Measurements from ENCODE around the gene P2RX7. TPM values are rescaled to one million over a fixed set of nuclear protein-coding genes. Genes with fewer than 3 reads are reported as not detected.

P2RX7 gene
- total RNA-seq, 2 experiments from 2014 or later = 8.9 to 9.7 TPM

DNA sequence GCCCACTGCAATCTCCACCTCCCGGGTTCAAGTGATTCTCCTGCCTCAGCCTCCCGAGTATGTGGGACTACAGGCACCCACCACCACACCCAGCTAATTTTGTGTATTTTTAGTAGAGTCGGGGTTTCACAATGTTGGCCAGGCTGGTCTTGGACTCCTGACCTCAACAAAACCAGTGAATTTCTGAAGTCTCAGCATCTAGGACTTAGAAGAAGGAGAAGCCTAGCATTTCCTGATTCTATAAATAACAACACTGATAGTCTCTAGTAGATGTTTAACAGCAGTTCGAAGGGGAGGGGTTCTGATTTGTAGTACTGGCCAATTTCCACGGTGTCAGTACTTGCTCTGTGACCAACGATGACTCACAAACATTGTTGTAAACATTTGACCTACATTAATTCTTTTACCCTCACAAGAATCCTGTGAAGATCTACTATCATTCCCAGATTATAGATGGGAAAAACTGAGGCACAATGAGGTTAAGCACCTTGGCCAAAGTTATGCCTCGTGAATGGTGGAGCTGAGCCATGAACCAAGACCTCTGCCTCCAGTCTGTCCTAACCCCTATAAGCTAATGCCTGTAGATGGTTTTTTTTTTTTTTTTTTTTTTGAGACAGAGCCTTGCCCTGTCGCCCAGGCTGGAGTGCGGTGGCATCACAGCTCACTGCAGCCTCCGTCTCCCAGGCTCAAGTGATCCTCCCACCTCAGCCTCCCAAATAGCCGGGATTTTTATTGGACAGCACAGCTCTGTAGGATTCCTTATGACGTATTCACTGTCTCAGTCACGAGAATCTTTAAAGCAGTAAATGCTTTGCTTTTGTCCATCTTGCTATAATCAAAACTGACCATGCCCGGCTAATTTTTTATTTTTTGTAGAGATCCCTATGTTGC is 82.4 kb downstream of the P2RX7 start:
- ChIA-PET CTCF (interaction anchor here (0.6 to 3.5 kb wide), 4 partner anchors 15 to 155 kb away, joined by 3 to 19 read pairs (median 4); no protein-coding TSS in a partner anchor), POLR2A (interaction anchor here (0.5 to 0.9 kb wide), 4 partner anchors 10 to 1014 kb away, joined by 3 to 5 read pairs (median 3); no protein-coding TSS in a partner anchor)
- peak overlapping the region; percentile 4 for H3K4me3 Mint-ChIP-seq
- H3K9me3 Mint-ChIP-seq (ENCODE audit: insufficient read depth) = no peaks in the 10 kb centered on the region
- H3K27ac Mint-ChIP-seq = peak overlapping the region; percentile 67
- H3K36me3 Mint-ChIP-seq (ENCODE audit: low read depth) = peaks cover 58% of the 10 kb centered on the region
- H3K4me1 Mint-ChIP-seq (ENCODE audit: low read depth) = peaks cover 54% of the 10 kb centered on the region
- ATAC-seq (no peak), DNase-seq (no peak)
- H3K27me3 Mint-ChIP-seq (ENCODE audit: low read depth) = no peaks in the 10 kb centered on the region

DNA sequence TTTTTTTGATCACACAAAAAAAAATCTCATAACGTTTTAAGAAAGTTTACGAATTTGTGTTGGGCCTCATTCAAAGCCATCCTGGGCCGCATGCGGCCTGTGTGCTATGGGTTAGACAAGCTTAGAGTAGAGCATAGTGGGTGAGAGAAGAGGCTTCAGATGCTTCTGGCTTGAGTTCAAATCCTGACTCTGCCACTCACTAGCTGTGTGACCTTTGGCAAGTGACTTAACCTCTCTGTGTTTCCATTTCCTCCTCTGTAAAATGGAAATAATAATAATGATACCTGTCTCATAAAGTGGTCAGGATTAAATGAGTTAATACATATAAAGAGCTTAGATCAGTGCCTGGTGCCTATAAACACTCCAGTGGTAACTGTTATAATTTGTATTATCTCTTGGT is 83.4 kb downstream of the P2RX7 start:
- Mint-ChIP-seq H3K36me3 (ENCODE audit: low read depth) (peaks cover 60% of the 10 kb centered on the region), H3K4me3 (no peak overlapping the region), H3K9me3 (ENCODE audit: insufficient read depth) (no peaks in the 10 kb centered on the region), H3K27me3 (ENCODE audit: low read depth) (no peaks in the 10 kb centered on the region), H3K4me1 (ENCODE audit: low read depth) (peaks cover 55% of the 10 kb centered on the region), H3K27ac (no peak overlapping the region)
- DNase-seq (no peak), ATAC-seq (no peak)
- CTCF ChIA-PET = interaction anchor here (0.9 to 3.5 kb wide), 3 partner anchors 14 to 156 kb away, joined by 3 to 19 read pairs (median 5); no protein-coding TSS in a partner anchor
- POLR2A ChIA-PET = interaction anchor here (0.9 kb wide), 1 partner anchor 9 kb away, joined by 3 read pairs; no protein-coding TSS in a partner anchor

DNA sequence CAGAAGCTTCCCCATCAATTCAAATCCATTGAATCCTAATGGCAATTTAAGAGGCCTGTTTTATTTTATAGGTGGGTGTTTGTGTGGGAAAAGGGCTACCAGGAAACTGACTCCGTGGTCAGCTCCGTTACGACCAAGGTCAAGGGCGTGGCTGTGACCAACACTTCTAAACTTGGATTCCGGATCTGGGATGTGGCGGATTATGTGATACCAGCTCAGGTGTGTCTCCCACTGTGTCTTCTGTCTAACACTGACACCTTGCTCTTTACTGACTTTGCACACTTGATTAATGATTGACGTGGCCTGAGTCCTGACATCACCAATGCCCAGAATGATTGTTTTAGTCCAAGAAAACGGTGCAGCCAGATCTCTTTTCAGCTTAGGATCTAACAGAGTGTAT is 84.4 kb downstream of the P2RX7 start:
- DNase-seq (no peak), ATAC-seq (no peak)
- Mint-ChIP-seq H3K27ac (peak overlapping the region; percentile 5), H3K4me3 (no peak overlapping the region), H3K4me1 (ENCODE audit: low read depth) (peaks cover 51% of the 10 kb centered on the region), H3K9me3 (ENCODE audit: insufficient read depth) (no peaks in the 10 kb centered on the region), H3K36me3 (ENCODE audit: low read depth) (peaks cover 61% of the 10 kb centered on the region), H3K27me3 (ENCODE audit: low read depth) (no peaks in the 10 kb centered on the region)
- ChIA-PET CTCF (interaction anchor here (3.5 kb wide), 1 partner anchor 13 kb away, joined by 19 read pairs; no protein-coding TSS in a partner anchor), POLR2A (no interaction called here)

DNA sequence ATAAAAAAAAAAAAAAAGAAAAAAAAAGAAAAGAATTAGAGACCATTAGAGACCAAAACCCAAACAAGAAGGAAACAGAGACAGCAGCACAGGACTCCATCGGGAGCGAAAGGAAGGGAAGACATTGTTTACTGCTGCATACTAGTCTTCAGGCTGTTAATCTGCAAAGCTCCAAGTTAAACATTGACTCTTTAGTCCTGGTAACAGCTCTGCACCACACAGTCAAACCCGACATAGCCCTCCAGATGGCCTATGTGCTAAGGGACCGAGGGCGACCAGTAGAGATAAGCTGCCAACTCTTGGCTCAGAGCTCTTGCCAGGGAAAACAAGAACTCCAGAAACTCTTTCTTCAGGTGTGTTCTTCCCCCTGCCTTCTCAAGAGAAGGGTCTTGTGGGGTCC is 85.1 kb downstream of the P2RX7 start:
- Mint-ChIP-seq H3K9me3 (ENCODE audit: insufficient read depth) (no peaks in the 10 kb centered on the region), H3K4me3 (no peak overlapping the region), H3K36me3 (ENCODE audit: low read depth) (peaks cover 65% of the 10 kb centered on the region), H3K4me1 (ENCODE audit: low read depth) (peaks cover 54% of the 10 kb centered on the region), H3K27ac (no peak overlapping the region), H3K27me3 (ENCODE audit: low read depth) (no peaks in the 10 kb centered on the region)
- ChIA-PET CTCF (interaction anchor here (0.6 to 3.5 kb wide), 2 partner anchors 12 to 96 kb away, joined by 3 to 19 read pairs; no protein-coding TSS in a partner anchor), POLR2A (no interaction called here)
- ATAC-seq = no peak
- no peak for DNase-seq

DNA sequence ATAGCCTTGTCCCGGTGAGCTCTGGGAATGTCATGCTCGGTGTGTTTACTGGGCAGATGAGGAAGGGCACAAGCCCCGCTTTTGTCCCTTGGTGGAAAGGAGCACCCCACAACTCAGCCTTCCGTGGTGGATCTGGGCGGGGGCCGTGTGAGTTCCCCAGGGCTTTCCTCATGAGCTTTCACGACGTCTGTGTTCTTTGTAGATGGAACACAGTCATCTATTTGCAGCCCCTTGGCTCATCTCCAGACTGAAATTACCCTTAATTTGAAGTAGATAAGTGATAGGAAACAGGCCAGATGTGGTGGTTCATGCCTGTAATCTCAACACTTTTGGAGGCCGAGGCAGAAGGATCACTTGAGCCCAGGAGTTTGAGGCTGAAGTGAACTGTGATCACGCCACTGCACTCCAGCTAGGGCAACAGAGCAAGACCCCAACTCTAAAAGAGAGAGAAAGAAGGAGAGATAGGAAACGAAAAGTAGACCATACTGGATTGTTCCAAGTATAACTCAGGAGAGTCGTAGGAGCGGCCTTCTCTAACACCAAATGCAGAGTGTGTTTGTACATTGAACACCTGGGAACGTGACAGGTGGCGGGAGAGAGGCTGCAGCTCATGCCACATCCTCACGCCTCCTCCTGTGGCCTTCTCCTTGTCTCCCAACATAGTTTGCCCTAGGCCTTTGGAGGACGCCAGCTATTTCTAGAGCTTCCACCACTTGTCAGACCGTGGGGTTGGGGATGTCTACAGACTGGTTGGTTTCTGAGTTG is 86.1 kb downstream of the P2RX7 start:
- Mint-ChIP-seq H3K4me3 (no peak overlapping the region), H3K4me1 (ENCODE audit: low read depth) (peaks cover 55% of the 10 kb centered on the region), H3K9me3 (ENCODE audit: insufficient read depth) (no peaks in the 10 kb centered on the region), H3K27me3 (ENCODE audit: low read depth) (no peaks in the 10 kb centered on the region), H3K36me3 (ENCODE audit: low read depth) (peaks cover 67% of the 10 kb centered on the region), H3K27ac (peak overlapping the region; percentile 39)
- no peak for ATAC-seq
- ChIA-PET CTCF (interaction anchor here (3.5 kb wide), 1 partner anchor 11 kb away, joined by 19 read pairs; no protein-coding TSS in a partner anchor), POLR2A (no interaction called here)
- no peak for DNase-seq

GRCh38 chr12:121219353-121219986 is 86.8 kb downstream of the P2RX7 start:
- no peak overlapping the region for H3K4me3 Mint-ChIP-seq
- H3K9me3 Mint-ChIP-seq (ENCODE audit: insufficient read depth) = no peaks in the 10 kb centered on the region
- ChIA-PET CTCF (no interaction called here), POLR2A (no interaction called here)
- DNase-seq = no peak
- H3K27ac Mint-ChIP-seq = no peak overlapping the region
- no peaks in the 10 kb centered on the region for H3K27me3 Mint-ChIP-seq (ENCODE audit: low read depth)
- ATAC-seq = no peak
- peaks cover 56% of the 10 kb centered on the region for H3K4me1 Mint-ChIP-seq (ENCODE audit: low read depth)
- peaks cover 66% of the 10 kb centered on the region for H3K36me3 Mint-ChIP-seq (ENCODE audit: low read depth)

GRCh38 chr12:121222847-121223246 is 90.2 kb downstream of the P2RX7 start:
- H3K27ac Mint-ChIP-seq = peak overlapping the region; percentile 94
- H3K9me3 Mint-ChIP-seq (ENCODE audit: insufficient read depth) = no peaks in the 10 kb centered on the region
- H3K36me3 Mint-ChIP-seq (ENCODE audit: low read depth) = peaks cover 75% of the 10 kb centered on the region
- no peak overlapping the region for H3K4me3 Mint-ChIP-seq
- DNase-seq = peak; percentile 53
- ATAC-seq = peak; percentile 20
- ChIA-PET POLR2A (interaction anchor here (0.9 kb wide), 1 partner anchor 15 kb away, joined by 4 read pairs; no protein-coding TSS in a partner anchor), CTCF (interaction anchor here (0.9 to 1.5 kb wide), 3 partner anchors 12 to 320 kb away, joined by 3 to 4 read pairs (median 3); no protein-coding TSS in a partner anchor)
- peaks cover 66% of the 10 kb centered on the region for H3K4me1 Mint-ChIP-seq (ENCODE audit: low read depth)
- no peaks in the 10 kb centered on the region for H3K27me3 Mint-ChIP-seq (ENCODE audit: low read depth)

- ChIA-PET POLR2A (interaction anchor here (0.7 to 1.9 kb wide), 10 partner anchors 10 to 264 kb away, joined by 3 to 8 read pairs (median 3); partner anchors contain the start of gene OASL), CTCF (interaction anchor here (0.8 to 2.1 kb wide), 12 partner anchors 11 to 321 kb away, joined by 3 to 21 read pairs (median 4); partner anchors contain the start of gene P2RX7)
- Mint-ChIP-seq H3K27ac (peak overlapping the region; percentile 94), H3K36me3 (ENCODE audit: low read depth) (peaks cover 71% of the 10 kb centered on the region), H3K9me3 (ENCODE audit: insufficient read depth) (no peaks in the 10 kb centered on the region), H3K27me3 (ENCODE audit: low read depth) (no peaks in the 10 kb centered on the region), H3K4me1 (ENCODE audit: low read depth) (peaks cover 66% of the 10 kb centered on the region), H3K4me3 (peak overlapping the region; percentile 16)
- ATAC-seq (peak; percentile 60), DNase-seq (peak; percentile 82)
Observed at GRCh38 chr12:121223292-121224285, 90.9 kb downstream of the P2RX7 start.

- Mint-ChIP-seq H3K27ac (peak overlapping the region; percentile 94), H3K9me3 (ENCODE audit: insufficient read depth) (no peaks in the 10 kb centered on the region), H3K27me3 (ENCODE audit: low read depth) (no peaks in the 10 kb centered on the region), H3K4me1 (ENCODE audit: low read depth) (peaks cover 67% of the 10 kb centered on the region), H3K4me3 (peak overlapping the region; percentile 45), H3K36me3 (ENCODE audit: low read depth) (peaks cover 71% of the 10 kb centered on the region)
- peak; percentile 84 for ATAC-seq
- CTCF ChIA-PET = interaction anchor here (0.6 to 2.1 kb wide), 11 partner anchors 11 to 1224 kb away, joined by 3 to 21 read pairs (median 5); partner anchors contain the start of gene P2RX7
- POLR2A ChIA-PET = interaction anchor here (0.5 to 1.9 kb wide), 14 partner anchors 9 to 265 kb away, joined by 3 to 8 read pairs (median 3); partner anchors contain the start of genes OASL and P2RX7
- DNase-seq = peak; percentile 84
Observed at GRCh38 chr12:121224591-121224990, 91.9 kb downstream of the P2RX7 start.

DNA sequence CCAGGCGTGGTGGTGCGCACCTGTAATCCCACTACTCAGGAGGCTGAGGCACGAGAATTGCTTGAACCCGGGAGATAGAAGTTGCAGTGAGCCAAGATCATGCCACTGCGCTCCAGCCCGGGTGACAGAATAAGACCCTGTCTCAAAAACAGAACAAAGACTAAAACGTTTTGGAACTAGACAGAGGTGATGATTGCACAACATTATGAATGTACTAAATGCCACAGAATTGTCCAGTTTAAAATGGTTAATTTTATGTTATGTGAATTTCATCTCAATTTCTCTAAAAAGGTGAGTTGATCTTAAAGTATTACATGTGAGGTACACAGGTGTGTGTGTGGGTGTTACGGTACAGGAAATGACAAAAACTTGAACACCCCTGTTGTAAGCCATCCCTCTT is 93.7 kb downstream of the P2RX7 start:
- ChIA-PET POLR2A (no interaction called here), CTCF (no interaction called here)
- no peaks in the 10 kb centered on the region for H3K9me3 Mint-ChIP-seq (ENCODE audit: insufficient read depth)
- peaks cover 74% of the 10 kb centered on the region for H3K36me3 Mint-ChIP-seq (ENCODE audit: low read depth)
- no peak for DNase-seq
- no peak for ATAC-seq
- no peaks in the 10 kb centered on the region for H3K27me3 Mint-ChIP-seq (ENCODE audit: low read depth)
- H3K4me1 Mint-ChIP-seq (ENCODE audit: low read depth) = peaks cover 74% of the 10 kb centered on the region
- peak overlapping the region; percentile 94 for H3K27ac Mint-ChIP-seq
- H3K4me3 Mint-ChIP-seq = no peak overlapping the region

Measured in activated CD8-positive, alpha-beta T cell treated with anti-CD3 and anti-CD28 coated beads, Interleukin-2, amount 10 ng/mL, durations not matched to agents 7 days and 5 days (primary cell).